Amygdala (tissue), 56 donors: Measurements from ENCODE around the gene TMA7.
A peak's percentile ranks its signal among the peaks of the same experiment; 100 is the strongest.
"Not testable (repeated sequence)": the region's sequence is repeated elsewhere in the genome, so short reads cannot be mapped to it uniquely, and the experiment has no call there.

ENCODE experiments used
- DNase-seq, 56 donors: peaks; one replicate each; lab custom pipeline; 2025; lab: John Stamatoyannopoulos, UW

TMA7 gene

DNA sequence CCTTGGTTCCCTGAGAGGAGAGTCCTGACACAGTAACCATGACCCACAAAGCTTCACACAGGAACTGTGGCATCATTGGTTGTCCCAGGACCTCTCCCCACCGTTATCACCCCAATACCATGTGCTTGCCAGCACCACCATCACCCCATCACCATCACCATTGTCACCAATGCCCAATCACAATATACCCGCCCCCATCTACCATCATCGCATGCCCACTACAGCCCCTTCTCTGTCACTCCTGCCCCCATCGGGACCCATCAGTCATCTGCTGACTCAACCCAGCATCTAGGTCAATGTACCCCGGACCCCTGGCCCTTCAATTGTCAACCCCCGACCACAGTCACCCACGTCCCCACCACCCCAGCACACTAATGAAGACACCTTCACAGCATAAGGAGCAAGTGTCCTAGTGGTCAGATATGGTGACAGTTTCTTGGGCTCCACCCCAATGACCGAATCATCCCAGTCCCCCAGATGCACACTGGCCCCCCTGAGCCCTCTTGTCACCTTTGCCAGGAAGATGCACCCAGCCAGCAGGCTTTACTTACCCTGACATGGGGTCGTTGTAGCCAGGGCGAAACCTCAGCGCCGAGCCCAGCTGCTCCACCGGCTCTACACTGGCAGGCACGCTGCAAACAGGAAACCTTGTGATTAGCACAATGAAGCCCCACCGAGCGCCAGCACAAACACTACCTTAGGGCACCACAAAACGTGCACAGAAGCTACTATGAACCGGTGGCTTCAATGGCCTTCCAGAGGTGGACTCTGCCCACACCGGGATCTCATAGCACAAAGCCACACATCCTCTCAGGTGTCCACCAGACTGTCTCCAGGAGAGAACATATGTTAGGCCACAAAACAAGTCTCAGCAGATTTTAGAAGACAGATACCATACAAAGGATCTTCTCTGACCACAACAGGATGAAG lies 38.8 kb downstream of the TMA7 start:
- no peak for DNase-seq

DNA sequence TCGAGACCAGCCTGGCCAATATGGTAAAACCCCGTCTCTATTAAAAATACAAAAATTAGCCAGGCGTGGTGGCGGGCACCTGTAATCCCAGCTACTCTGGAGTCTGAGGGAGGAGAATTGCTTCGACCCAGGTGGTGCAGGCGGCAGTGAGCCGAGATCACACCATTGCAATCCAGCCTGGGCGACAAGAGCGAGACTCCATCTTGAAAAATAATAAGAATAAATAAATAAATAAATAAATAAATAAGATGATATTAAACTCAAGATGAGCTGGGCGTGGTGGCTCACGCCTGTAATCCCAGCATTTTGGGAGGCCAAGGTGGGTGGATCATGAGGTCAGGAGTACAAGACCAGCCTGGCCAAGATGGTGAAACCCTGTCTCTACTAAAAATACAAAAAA lies 40.8 kb downstream of the TMA7 start:
- DNase-seq: not testable (repeated sequence)

DNA sequence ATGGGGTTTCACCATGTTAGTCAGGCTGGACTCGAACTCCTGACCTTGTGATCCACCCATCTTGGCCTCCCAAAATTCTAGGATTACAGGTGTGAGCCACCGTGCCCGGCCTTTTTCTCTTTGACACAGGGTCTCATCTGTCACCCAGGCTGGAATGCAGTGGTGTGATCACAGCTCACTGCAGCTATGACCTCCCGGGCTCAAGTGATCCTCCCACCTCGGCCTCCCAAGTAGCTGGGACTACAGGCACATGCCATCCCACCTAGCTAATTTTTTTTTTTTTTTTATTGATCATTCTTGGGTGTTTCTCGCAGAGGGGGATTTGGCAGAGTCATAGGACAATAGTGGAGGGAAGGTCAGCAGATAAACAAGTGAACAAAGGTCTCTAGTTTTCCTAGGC lies 42.8 kb downstream of the TMA7 start:
- DNase-seq: not testable (repeated sequence)

DNA sequence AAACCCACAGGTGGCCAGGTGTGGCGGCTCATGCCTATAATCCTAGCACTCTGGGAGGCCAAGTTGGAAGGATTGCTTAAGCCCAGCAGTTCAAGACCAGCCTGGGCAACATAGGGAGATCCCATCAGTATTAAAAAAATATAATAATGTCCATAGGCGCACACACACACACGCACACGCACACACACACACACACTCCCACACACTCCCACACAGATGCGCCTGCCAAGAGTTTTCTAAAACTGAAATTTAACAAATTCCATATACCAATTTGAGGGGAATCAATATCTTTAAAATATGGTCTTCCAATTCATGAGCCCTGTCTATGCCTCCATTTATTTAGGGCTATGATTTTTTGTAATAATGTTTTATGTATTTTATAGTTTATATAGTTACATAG lies 46.9 kb downstream of the TMA7 start:
- no peak for DNase-seq

DNA sequence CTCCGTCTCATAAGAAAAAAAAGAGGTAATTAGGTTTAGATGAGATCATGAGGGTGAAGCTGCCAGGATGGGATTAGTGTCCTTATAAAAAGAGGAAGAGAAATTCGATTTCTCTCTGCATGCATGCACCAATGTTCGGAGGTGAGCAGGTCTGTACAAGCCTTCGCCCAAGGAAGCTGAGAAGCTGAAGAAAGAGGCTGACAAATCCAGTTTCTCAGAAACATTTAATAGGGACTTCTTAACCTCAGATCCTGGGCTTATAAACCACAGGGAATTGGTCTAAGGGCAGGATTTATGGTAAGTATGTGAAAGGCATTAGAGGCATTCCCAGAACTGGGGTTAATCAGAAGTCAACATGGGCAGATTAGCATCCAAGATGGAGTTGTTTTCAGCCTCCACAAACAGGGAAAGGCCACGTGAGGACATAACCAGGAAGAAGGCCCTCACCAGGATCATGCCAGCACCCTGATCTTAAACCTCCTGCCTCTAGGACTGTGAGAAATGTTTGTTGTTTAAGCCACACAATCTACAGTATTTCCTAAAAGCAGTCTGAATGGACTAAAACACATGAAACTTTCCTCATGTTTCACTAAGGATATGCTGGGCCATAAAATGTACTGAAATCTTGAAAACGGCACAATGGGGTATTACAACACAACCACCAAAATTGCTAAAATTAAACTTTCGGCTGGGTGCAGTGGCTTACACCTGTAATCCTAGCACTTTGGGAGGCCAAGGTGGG lies 52.6 kb downstream of the TMA7 start:
- no peak for DNase-seq

DNA sequence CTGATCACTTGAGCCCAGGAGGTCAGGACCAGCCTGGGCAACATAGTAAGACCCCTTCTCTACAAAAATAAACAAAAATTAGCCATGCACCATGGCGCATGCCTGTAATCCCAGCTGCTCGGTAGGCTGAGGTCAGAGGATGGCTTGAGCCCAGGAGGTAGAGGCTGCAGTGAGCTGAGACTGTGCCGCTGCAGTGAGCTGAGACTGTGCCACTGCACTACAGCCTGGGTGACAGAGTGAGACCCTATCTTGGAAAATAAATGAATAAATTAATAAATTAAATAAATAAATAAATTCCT lies 53.1 kb downstream of the TMA7 start:
- peak in 2 of 56 donors; percentile 7 to 23 for DNase-seq
